Uterus (tissue), 4 donors: ENCODE measurements around the gene HOXC6. TPM values are rescaled to one million over a fixed set of nuclear protein-coding genes. Genes with fewer than 3 reads are reported as not detected.

Experiments used
- DNase-seq, 2 donors: peaks; one replicate each; pipeline ENCODE4 v3.0.0-alpha.2; 2019 to 2020
- H3K27ac ChIP-seq, 2 donors: fragments of 200-600 bp; sonication (generic); 1 replicate in 1 of 2; 2 replicates in 1 of 2; pipeline ENCODE4 v1.5.1; 2016 to 2018
- H3K27me3 ChIP-seq, 2 donors: fragments of 200-600 bp; sonication (generic); one replicate each; pipeline ENCODE4 v1.5.1; 2018 to 2019; ENCODE audit warnings: control low read depth in 1 of 2
- H3K36me3 ChIP-seq, 2 donors: fragments of 200-600 bp; sonication (generic); one replicate each; pipeline ENCODE4 v1.5.1; 2019; ENCODE audit warnings: control low read depth in 1 of 2
- H3K4me1 ChIP-seq, 2 donors: fragments of 200-600 bp; sonication (generic); one replicate each; pipeline ENCODE4 v1.5.1; 2018 to 2019; ENCODE audit warnings: control low read depth in 1 of 2
- H3K4me3 ChIP-seq, 2 donors: fragments of 200-600 bp; sonication (generic); 1 replicate in 1 of 2; 2 replicates in 1 of 2; pipeline ENCODE4 v1.5.1; 2018 to 2019; ENCODE audit warnings: mild to moderate bottlenecking in 1 of 2
- H3K9me3 ChIP-seq, 2 donors: fragments of 200-600 bp; sonication (generic); one replicate each; pipeline ENCODE4 v1.5.1; 2019; ENCODE audit warnings: control low read depth in 1 of 2
- POLR2A ChIP-seq, 2 donors: fragments of 450-650 bp; IDR thresholded peaks; one replicate each; pipeline ENCODE4 v1.6.1; 2016; ENCODE audit warnings: antibody characterized with exemption in 2 of 2, mild to moderate bottlenecking in 1 of 2, moderate library complexity in 1 of 2
- intact Hi-C: fragments of 100-400 bp; cut with DNase I; formaldehyde crosslinking; loops from one replicate; pipeline ENCODE4 v1.15.1; 2023; ENCODE audit warnings: low total_unique reads
- total RNA-seq, 4 donors: library from RNA; depleted of rRNA in 3 of 4; stranded (reverse); fragments of >200 nt in 3 of 4; gene quantifications; one replicate each; pipeline versions ENCODE4 v1.1.0 to v1.2.4, GENCODE V29; 2014 to 2023
- TF ChIP-seq, protein P1 (sequence below), 4 experiments: fragments of 200-600 bp in 2 of 4; fragments of 450-650 bp in 2 of 4; sonication (generic) in 2 of 4; IDR thresholded peaks; one replicate each; pipeline ENCODE4 v1.5.1; 2016 to 2019; ENCODE audit warnings: antibody characterized with exemption in 4 of 4, mild to moderate bottlenecking in 2 of 4, moderate library complexity in 1 of 4
- donor health status: DM: yes; HTN: yes; CAD: no.

Gene HOXC6
- total RNA-seq, 4 donors from 2014 or later = 1.2 to 20.4 (median 2.1) TPM; not detected in 1

DNA sequence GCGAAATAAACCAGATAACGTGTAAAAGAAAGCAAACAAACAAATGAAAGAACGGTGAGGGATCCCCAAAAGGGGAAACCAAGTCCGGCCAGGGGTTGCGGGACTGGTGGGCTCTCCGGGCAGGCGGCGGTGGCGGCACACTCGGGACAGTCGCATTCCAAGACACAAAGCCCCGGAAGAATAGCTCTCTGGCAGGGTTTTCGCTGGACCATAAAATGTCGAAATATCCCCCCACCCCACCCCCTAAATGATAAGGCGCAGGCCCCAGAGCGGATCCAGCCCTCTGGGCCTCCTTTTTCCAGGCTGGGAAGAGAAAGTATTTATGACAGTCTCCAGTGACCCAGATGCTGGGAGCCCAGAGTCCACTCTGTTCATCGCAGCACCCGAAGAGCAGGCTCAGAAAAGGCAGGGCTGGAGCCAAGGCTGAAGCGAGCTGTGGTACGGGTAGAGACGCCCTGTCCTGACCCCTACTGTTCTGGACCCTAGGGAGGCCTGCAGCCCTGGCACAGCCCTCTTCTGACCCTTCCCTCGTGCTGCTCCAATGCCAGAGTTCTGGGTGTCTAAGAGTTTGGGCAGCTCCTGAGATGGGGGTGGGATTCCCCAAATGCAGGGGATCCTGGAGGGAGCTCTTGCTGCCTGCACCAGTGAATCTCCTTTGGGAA lies 21.6 kb upstream of the HOXC6 start:
- Histone ChIP-seq H3K27me3 (peaks cover 6 to 38% of the 10 kb centered on the region in 2 donors), H3K4me1 (no peaks in the 10 kb centered on the region)

DNA sequence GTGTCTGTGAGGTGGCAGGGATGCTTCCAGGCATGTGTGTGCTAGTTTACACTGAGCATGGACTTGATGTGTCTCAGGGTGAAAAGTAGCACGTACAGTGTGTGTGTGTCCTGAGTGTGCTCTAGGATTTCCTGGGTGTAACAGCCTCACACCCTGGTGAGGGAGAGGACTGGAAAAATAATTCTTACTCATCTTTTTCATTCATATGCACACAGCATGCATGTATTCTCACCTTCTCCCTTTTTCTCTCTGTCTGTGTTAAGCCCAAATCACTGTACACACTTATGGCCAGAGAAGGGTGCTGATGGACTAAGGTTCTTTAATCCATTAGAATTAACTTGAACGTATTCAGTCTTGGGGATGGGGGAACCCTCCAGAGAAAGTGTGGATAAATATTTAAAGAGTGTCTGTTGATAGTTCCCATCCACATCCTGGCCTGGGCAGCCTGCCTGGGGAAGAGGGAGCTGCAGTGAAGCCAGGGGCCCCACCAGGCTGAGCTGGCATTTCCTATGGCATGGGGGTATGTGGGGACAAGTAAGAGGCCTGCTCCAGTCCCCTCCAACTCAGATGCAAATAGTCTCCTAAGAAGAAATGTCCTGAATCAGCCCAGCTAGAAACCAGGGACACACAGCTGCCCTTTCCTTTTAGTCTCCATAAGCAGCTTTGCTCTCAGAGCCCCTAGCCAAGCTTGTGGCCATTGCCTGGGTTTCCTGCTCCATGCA lies 20.5 kb upstream of the HOXC6 start:
- no peaks in the 10 kb centered on the region for H3K4me1 ChIP-seq
- H3K27me3 ChIP-seq = peaks cover 4 to 41% of the 10 kb centered on the region in 2 donors
- H3K9me3 ChIP-seq = no peaks in the 10 kb centered on the region
- no peaks in the 10 kb centered on the region for H3K36me3 ChIP-seq
- no peak overlapping the region for H3K4me3 ChIP-seq
- no peak for TF ChIP-seq POLR2A (IDR thresholded peaks at IDR 0.05)
- TF ChIP-seq, protein P1, sequence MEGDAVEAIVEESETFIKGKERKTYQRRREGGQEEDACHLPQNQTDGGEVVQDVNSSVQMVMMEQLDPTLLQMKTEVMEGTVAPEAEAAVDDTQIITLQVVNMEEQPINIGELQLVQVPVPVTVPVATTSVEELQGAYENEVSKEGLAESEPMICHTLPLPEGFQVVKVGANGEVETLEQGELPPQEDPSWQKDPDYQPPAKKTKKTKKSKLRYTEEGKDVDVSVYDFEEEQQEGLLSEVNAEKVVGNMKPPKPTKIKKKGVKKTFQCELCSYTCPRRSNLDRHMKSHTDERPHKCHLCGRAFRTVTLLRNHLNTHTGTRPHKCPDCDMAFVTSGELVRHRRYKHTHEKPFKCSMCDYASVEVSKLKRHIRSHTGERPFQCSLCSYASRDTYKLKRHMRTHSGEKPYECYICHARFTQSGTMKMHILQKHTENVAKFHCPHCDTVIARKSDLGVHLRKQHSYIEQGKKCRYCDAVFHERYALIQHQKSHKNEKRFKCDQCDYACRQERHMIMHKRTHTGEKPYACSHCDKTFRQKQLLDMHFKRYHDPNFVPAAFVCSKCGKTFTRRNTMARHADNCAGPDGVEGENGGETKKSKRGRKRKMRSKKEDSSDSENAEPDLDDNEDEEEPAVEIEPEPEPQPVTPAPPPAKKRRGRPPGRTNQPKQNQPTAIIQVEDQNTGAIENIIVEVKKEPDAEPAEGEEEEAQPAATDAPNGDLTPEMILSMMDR (IDR thresholded peaks at IDR 0.05) = no peak
- no peak for DNase-seq
- intact Hi-C loops = loop anchor here (5.0 kb wide), 1 partner anchor 185 kb away; no protein-coding TSS in a partner anchor
- H3K27ac ChIP-seq = no peak overlapping the region

More for the DNA sequence above, 21.6 kb upstream of the HOXC6 start:
- no peak for DNase-seq
- TF ChIP-seq, protein P1 (IDR thresholded peaks at IDR 0.05) = no peak
- TF ChIP-seq POLR2A (IDR thresholded peaks at IDR 0.05) = no peak
- no peak overlapping the region for H3K27ac ChIP-seq
- intact Hi-C loops = loop anchor here (5.0 kb wide), 1 partner anchor 186 kb away; no protein-coding TSS in a partner anchor
- H3K4me3 ChIP-seq = peak overlapping the region in 1 of 2 donors; percentile 14
- no peaks in the 10 kb centered on the region for H3K9me3 ChIP-seq
- no peaks in the 10 kb centered on the region for H3K36me3 ChIP-seq

DNA sequence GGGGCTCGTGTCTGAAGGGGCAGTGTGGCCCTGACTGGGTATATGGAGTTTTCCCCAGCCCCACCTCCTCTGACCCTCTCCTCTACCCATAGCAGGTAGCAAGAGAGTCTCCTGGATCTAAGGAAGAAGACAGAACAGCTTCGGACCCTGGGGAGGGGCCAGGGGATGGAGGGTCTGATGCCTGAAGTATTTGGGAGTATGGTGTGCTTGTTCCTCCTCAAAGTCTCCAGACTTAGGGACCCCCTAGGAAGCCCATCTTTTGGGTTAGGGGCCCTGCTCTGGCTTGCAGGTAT lies 20.0 kb upstream of the HOXC6 start:
- intact Hi-C loops = loop anchor here (5.0 kb wide), 1 partner anchor 184 kb away; no protein-coding TSS in a partner anchor
- no peak for DNase-seq
- no peak overlapping the region for H3K27ac ChIP-seq
- peaks cover 4 to 36% of the 10 kb centered on the region in 2 donors for H3K27me3 ChIP-seq
- H3K9me3 ChIP-seq = no peaks in the 10 kb centered on the region
- no peak for TF ChIP-seq POLR2A (IDR thresholded peaks at IDR 0.05)
- TF ChIP-seq, protein P1 (IDR thresholded peaks at IDR 0.05) = no peak
- H3K4me3 ChIP-seq = no peak overlapping the region
- no peaks in the 10 kb centered on the region for H3K4me1 ChIP-seq
- no peaks in the 10 kb centered on the region for H3K36me3 ChIP-seq

DNA sequence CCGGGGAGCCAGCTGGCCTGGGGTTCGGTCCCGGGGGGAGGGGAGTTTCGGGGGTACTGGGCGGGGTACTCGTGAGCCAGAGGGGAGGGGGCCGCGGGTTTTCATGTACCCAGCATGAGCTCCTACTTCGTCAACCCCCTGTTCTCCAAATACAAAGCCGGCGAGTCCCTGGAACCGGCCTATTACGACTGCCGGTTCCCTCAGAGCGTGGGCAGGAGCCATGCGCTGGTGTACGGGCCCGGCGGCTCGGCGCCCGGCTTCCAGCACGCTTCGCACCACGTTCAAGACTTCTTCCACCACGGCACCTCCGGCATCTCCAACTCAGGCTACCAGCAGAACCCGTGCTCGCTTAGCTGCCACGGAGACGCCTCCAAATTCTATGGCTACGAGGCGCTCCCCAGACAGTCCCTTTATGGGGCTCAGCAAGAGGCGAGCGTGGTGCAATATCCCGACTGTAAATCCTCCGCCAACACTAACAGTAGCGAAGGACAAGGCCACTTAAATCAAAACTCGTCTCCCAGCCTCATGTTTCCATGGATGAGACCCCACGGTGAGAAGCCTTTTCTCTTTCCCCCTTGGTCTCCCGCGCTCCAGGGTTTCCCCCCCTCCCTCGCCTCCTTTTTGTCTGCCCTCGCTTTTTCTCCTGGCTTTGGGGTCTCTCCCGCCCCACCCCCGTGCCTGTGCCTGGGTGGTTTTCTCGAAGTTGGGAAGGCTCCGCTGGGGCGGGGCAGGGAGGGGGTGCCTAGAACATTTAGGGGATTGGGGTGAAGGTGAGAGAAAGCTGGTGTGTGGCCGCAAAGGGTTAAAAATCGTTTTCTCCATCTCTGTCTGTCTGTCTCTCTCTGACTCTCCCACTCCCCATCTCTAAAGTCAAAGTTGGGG lies 18.8 kb upstream of the HOXC6 start:
- H3K9me3 ChIP-seq = no peaks in the 10 kb centered on the region
- H3K27me3 ChIP-seq = peaks cover 4 to 31% of the 10 kb centered on the region in 2 donors
- no peaks in the 10 kb centered on the region for H3K4me1 ChIP-seq
- intact Hi-C loops = loop anchor here (5.0 kb wide), 1 partner anchor 183 kb away; no protein-coding TSS in a partner anchor
- no peak for DNase-seq
- H3K4me3 ChIP-seq = peak overlapping the region in 1 of 2 donors; percentile 47
- peak overlapping the region in 1 of 2 donors; percentile 39 for H3K27ac ChIP-seq
- no peak for TF ChIP-seq POLR2A (IDR thresholded peaks at IDR 0.05)
- TF ChIP-seq, protein P1 (IDR thresholded peaks at IDR 0.05) = no peak
- no peaks in the 10 kb centered on the region for H3K36me3 ChIP-seq
